ENCODE measurements around the gene DPY19L1. TPM values are rescaled to one million over a fixed set of nuclear protein-coding genes. Genes with fewer than 3 reads are reported as not detected.
A peak's percentile ranks its signal among the peaks of the same experiment; 100 is the strongest.

Gene DPY19L1
- total RNA-seq, 1 experiment from 2014 or later, result 71.7 TPM

DNA sequence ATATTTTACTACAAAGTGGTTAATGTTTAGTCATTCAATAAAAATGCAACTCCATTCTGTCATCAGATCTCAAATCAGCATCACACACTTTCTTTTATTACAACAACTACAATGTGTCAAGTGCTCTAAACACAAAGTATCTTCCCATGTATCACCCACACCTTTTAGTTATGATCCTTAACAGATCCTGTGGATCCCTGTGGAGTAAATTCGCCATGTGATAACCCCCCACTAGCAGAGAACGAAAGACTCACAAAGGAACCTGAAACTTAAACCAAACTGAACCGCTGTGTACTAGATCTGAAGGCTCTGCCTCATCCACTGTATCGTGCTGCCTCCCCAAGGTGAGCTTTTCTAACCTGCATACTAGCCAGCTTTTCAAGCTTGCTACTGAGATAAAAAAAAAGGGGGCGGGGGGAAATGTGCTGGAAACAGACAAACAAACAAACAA lies 1.7 kb downstream of the DPY19L1 start:
- no peaks in the 10 kb centered on the region for H3K9me2 ChIP-seq (ENCODE audit: insufficient read depth)
- peaks cover 14 to 38% of the 10 kb centered on the region in 2 experiments for H3K4me1 ChIP-seq (ENCODE audit: control insufficient read depth in 1 of 2, insufficient read depth in 2 of 2, low read length in 2 of 2)
- POLR2A ChIA-PET, result interaction anchor here (1.4 to 1.5 kb wide), 2 partner anchors 9 to 11 kb away, joined by 3 to 4 read pairs; no protein-coding TSS in a partner anchor
- no peaks in the 10 kb centered on the region for H3K9me3 ChIP-seq (ENCODE audit: control insufficient read depth in 1 of 2, insufficient read depth in 1 of 2, low read depth in 1 of 2, low read length in 2 of 2)
- no peak for ATAC-seq
- H3K36me3 ChIP-seq (ENCODE audit: control insufficient read depth in 1 of 2, insufficient read depth in 2 of 2, low read length in 2 of 2), result no peaks in the 10 kb centered on the region
- BruUV-seq (replicated peaks), result no TSS peak
- RAD21 ChIA-PET (ENCODE audit: low non-redundant PET in 1 of 2, low total read pairs in 2 of 2, uncharacterized antibody in 2 of 2, unreplicated experiment in 2 of 2), result interaction anchor here in 1 of 2 experiments (0.6 kb wide), 1 partner anchor 184 kb away, joined by 6 read pairs; no protein-coding TSS in a partner anchor
- no peaks in the 10 kb centered on the region for H3K27me3 ChIP-seq (ENCODE audit: insufficient read depth, low read length)
- H3K9ac ChIP-seq (ENCODE audit: low read length), result peak overlapping the region; percentile 67; the same call in 1 of the 2 replicates
- peak overlapping the region; percentile 74 to 87 for H3K4me3 ChIP-seq (replicated peaks in 1 of 2; ENCODE audit: low read depth in 1 of 2, low read length in 2 of 2)
- no peak overlapping the region for H2AFZ ChIP-seq (ENCODE audit: low read depth, low read length, poor library complexity, severe bottlenecking)
- H3K27ac ChIP-seq (ENCODE audit: low read depth, low read length), result no peak overlapping the region
- peaks cover 62% of the 10 kb centered on the region for H3K79me2 ChIP-seq (ENCODE audit: insufficient read depth, low read length)
- H3K4me2 ChIP-seq (ENCODE audit: low read length), result peak overlapping the region; percentile 83
- CTCF ChIA-PET, result interaction anchor here (0.6 to 0.7 kb wide), 4 partner anchors 134 to 659 kb away, joined by 3 to 4 read pairs (median 3); no protein-coding TSS in a partner anchor
- TF ChIP-seq SP1 (IDR thresholded peaks at IDR 0.05; ENCODE audit: low read depth) (no peak), ZNF274 (IDR thresholded peaks at IDR 0.05; ENCODE audit: low read depth, low read length) (no peak), RAD21 (IDR thresholded peaks at IDR 0.05; ENCODE audit: low read depth) (peak; percentile 86), CEBPB (IDR thresholded peaks at IDR 0.05; ENCODE audit: low read depth) (no peak)
- TF ChIP-seq, protein P1, sequence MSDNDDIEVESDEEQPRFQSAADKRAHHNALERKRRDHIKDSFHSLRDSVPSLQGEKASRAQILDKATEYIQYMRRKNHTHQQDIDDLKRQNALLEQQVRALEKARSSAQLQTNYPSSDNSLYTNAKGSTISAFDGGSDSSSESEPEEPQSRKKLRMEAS (IDR thresholded peaks at IDR 0.05), result 0 out of 2 replicates have a peak, but pooled peaks have one; percentile 11
- TF ChIP-seq, protein P2, sequence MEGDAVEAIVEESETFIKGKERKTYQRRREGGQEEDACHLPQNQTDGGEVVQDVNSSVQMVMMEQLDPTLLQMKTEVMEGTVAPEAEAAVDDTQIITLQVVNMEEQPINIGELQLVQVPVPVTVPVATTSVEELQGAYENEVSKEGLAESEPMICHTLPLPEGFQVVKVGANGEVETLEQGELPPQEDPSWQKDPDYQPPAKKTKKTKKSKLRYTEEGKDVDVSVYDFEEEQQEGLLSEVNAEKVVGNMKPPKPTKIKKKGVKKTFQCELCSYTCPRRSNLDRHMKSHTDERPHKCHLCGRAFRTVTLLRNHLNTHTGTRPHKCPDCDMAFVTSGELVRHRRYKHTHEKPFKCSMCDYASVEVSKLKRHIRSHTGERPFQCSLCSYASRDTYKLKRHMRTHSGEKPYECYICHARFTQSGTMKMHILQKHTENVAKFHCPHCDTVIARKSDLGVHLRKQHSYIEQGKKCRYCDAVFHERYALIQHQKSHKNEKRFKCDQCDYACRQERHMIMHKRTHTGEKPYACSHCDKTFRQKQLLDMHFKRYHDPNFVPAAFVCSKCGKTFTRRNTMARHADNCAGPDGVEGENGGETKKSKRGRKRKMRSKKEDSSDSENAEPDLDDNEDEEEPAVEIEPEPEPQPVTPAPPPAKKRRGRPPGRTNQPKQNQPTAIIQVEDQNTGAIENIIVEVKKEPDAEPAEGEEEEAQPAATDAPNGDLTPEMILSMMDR (IDR thresholded peaks at IDR 0.05 in 2 of 3, conservative IDR thresholded peaks at IDR 0.05 in 1 of 3; ENCODE audit: borderline replicate concordance in 1 of 3, insufficient read depth in 1 of 3, low read depth in 2 of 3, low read length in 2 of 3), result peak; percentile 16 to 80 (median 23); a peak in 4 of 6 replicates
- TF ChIP-seq, protein P3, sequence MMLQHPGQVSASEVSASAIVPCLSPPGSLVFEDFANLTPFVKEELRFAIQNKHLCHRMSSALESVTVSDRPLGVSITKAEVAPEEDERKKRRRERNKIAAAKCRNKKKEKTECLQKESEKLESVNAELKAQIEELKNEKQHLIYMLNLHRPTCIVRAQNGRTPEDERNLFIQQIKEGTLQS (IDR thresholded peaks at IDR 0.05), result no peak
- TF ChIP-seq, protein P4, sequence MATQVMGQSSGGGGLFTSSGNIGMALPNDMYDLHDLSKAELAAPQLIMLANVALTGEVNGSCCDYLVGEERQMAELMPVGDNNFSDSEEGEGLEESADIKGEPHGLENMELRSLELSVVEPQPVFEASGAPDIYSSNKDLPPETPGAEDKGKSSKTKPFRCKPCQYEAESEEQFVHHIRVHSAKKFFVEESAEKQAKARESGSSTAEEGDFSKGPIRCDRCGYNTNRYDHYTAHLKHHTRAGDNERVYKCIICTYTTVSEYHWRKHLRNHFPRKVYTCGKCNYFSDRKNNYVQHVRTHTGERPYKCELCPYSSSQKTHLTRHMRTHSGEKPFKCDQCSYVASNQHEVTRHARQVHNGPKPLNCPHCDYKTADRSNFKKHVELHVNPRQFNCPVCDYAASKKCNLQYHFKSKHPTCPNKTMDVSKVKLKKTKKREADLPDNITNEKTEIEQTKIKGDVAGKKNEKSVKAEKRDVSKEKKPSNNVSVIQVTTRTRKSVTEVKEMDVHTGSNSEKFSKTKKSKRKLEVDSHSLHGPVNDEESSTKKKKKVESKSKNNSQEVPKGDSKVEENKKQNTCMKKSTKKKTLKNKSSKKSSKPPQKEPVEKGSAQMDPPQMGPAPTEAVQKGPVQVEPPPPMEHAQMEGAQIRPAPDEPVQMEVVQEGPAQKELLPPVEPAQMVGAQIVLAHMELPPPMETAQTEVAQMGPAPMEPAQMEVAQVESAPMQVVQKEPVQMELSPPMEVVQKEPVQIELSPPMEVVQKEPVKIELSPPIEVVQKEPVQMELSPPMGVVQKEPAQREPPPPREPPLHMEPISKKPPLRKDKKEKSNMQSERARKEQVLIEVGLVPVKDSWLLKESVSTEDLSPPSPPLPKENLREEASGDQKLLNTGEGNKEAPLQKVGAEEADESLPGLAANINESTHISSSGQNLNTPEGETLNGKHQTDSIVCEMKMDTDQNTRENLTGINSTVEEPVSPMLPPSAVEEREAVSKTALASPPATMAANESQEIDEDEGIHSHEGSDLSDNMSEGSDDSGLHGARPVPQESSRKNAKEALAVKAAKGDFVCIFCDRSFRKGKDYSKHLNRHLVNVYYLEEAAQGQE (IDR thresholded peaks at IDR 0.05; ENCODE audit: low read depth), result no peak
- DNase-seq (ENCODE audit: low read depth, low spot score), result peak; percentile 45
- intact Hi-C loops (cut with micrococcal nuclease), result loop anchor here (1.0 to 10.0 kb wide), 3 partner anchors 212 to 361 kb away; no protein-coding TSS in a partner anchor
- no peaks in the 10 kb centered on the region for H4K20me1 ChIP-seq (ENCODE audit: insufficient read depth)

Measured in HCT116 (cell line).